Fibroblast of skin of right quadriceps (primary cell): ENCODE data around the gene PA2G4.
"Not testable (repeated sequence)": the region's sequence is repeated elsewhere in the genome, so short reads cannot be mapped to it uniquely, and the experiment has no call there.

Source experiments
- DNase-seq: peaks from one replicate; pipeline ENCODE4 v3.0.0-alpha.2; 2013

Gene PA2G4

DNA sequence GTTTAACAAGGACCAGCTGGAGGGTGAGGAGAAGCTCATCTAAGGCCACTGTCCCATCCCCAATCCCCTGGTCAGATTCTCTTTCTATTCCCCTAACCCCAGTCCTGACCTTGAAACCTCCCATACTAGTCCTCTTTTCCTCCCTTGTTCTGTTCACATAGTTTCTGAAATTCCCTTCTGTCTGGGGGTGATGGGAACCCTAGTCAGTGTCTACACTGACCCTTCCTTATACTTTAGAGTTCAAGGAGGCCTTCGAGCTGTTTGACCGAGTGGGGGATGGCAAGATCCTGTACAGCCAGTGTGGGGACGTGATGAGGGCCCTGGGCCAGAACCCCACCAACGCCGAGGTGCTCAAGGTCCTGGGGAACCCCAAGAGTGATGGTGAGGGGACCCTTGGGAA lies 50.5 kb downstream of the PA2G4 start:
- no peak for DNase-seq

DNA sequence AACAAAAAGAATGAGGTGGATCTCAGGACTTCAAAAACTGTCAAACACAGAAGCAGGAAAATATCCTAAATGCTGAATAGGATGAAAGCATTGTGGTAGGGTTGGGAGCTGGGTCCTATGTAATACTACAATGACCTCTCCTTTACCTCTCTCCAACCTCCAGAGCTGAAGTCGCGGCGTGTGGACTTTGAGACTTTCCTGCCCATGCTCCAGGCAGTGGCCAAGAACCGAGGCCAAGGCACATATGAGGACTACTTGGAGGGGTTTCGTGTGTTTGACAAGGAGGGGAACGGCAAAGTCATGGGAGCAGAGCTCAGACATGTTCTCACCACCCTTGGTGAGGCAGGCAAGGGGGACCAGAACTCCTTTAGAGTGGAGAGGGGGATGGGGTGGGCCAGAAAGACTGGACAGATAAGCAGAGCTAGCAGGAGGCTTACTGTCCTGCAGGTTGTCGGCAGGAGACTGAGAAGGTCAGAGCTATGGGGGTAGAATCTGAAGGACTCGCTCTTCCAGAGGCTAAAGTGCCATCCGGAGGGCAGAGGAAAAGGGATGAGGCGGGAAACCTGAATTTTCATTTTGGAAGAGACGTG lies 51.0 kb downstream of the PA2G4 start:
- DNase-seq: no peak

DNA sequence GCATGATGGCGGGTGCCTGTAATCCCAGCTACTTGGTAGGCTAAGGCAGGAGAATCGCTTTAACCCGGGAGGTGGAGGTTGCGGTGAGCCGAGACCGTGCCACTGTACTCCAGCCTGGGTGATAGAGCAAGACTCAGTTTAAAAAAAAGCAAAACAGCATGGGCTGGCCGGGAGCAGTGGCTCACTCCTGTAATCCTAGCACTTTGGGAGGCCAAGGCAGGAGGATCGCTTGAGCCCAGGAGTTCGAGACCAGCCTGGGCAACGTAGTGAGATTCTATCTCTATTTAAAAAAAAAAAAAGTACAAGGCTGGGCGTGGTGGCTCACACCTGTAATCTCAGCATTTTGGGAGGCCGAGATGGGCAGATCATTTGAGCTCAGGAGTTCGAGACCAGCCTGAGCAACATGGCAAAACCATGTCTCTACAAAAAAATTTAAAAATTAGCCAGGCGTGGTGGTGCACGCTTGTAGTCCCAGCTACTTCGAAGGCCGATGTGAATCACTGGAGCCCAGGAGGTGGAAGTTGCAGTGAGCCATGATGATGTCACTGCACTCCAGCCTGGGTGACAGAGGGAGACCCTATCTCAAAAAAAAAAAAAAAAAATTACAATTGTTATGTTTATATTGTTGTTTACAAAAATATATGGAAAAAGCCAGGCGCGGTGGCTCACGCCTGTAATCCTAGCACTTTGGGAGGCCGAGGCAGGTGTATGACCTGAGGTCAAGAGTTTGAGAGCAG lies 52.3 kb downstream of the PA2G4 start:
- not testable (repeated sequence) for DNase-seq

- peak; percentile 91 for DNase-seq
These were observed 53.1 kb downstream of the PA2G4 start for GRCh38 chr12:56157201-56158028.

DNA sequence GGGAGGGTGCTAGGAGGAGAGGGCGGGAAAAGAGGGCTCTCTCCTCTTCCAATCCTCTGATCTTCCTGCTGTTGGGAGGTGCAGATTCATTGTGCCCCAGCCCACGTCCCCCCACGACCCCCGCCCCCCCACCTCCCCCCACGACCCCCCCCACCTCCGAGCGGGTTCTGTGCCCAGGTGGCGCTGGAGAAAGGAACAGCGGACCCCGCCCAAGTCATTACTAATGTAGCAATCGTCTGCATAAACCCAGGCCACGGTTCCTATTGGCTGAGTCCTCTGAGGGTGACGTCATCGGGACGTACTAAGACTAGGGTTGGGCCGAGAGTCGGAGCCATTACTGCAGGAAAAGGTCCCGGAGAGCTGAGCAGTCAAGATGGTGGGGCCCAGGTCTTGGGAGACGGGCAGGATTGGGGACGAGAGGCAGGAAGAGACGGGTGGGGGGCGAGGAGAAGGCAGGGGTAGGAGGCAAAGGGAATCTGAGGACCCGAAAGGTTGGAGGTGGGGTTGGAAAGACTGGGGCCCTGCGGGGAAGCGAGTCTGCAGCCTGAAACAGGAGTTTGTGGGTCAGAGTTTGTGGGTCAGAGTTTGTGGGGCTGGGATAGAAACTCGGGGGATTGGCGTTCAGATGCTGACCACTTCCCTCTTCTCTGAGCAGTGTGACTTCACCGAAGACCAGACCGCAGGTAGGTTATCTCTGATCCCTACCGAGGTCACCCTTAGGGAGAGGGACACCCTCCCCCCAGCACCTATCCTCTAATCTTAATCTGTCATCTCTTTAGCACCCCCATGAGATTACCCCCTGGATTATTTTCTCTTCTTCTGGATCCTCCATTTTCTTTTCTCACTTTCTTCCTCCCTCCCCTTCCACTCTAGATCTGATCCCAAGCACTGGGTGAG lies 53.9 kb downstream of the PA2G4 start, which contains the start of gene MYL6:
TSS of gene MYL6 (plus strand) at position 331 of the 897 bp plus-strand sequence. CDS start at position 374, 43 bp downstream.
- DNase-seq: peak; percentile 98

GRCh38 chr12:56158926-56159461 lies 54.6 kb downstream of the PA2G4 start:
- peak; percentile 76 for DNase-seq

DNA sequence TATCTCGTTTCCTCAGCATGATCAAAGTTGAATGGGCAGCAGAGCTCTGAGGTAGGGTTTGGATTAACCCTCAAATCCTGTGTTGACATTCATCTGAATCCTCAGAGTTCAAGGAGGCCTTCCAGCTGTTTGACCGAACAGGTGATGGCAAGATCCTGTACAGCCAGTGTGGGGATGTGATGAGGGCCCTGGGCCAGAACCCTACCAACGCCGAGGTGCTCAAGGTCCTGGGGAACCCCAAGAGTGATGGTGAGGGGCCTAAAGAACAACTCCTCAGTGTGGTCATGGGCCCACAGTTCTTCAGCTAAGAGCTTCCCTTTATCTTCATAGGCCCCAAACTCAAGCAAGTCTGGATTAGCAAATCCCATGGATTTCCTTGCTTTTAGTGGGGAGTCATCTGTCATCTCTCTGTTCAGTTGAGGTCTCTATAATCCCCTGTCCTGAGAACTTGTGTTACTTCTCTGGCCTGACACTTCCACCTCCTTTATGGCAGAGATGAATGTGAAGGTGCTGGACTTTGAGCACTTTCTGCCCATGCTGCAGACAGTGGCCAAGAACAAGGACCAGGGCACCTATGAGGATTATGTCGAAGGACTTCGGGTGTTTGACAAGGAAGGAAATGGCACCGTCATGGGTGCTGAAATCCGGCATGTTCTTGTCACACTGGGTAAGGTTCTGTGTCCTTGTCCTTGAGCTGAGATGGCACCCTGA lies 55.3 kb downstream of the PA2G4 start:
- no peak for DNase-seq

DNA sequence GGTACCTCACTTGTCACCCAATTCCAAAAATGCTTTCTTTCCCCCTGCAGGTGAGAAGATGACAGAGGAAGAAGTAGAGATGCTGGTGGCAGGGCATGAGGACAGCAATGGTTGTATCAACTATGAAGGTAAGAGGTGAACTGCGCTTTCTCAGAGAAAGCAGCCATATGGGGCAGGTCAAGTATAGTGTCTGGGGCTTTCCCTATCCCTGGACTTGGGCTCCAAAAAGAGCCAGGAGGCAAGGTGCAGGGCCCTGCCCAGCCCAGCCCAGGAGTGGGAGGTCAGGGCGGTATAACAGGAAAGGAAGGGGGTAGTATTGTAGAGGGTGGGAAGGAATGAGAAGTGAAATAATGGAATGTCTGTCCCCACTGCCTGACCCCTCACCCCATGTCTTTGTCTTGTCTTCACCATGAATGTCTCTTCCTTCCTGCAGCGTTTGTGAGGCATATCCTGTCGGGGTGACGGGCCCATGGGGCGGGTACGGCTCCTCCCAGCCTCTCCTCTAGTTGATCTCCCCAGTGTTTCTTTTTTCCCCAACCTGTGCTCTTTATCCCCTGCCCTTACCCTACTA lies 55.9 kb downstream of the PA2G4 start:
- no peak for DNase-seq

GRCh38 chr12:56160894-56161689 lies 56.7 kb downstream of the PA2G4 start:
- DNase-seq: no peak

DNA sequence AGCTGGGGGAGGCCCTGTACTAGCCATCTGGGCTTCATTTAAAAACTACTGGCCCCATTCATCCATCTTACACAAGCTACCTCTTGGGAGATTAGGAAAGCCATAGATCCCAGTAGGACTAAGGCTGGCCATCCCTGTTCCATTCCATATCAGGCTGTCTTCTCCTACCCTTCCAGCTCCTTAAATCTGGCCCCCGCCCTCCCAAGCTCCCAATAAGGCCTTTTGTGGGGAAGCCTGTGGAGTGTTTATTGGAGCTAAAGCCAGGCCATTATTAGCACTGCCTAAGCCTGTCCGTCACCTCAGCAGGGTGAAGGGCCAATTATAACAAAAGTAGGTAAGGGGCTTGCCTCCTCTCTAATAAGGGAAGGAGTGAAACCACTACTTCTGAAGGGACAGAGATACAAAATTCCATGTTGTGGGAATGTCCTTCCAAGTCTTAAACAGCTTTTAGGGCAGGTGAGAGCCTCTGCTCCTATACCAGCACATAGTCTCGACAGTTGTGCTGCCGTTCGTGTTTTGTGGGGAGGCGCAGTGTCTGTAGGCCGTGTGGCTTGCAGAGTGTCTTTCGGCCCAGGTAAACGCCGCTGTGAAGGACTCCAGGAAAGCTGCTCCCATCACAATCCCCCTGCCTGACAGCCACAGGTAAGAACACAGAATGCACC lies 57.5 kb downstream of the PA2G4 start:
- DNase-seq: no peak

- DNase-seq: no peak
These were observed 58.3 kb downstream of the PA2G4 start for GRCh38 chr12:56162468-56163290.
